ENCODE results near the gene PBRM1. TPM values are rescaled to one million over a fixed set of nuclear protein-coding genes. Genes with fewer than 3 reads are reported as not detected.
A peak's percentile ranks its signal among the peaks of the same experiment; 100 is the strongest.

Gene PBRM1
- polyA plus RNA-seq, 1 experiment: 16.5 TPM

GRCh38 chr3:52671676-52672075 lies 14.0 kb downstream of the PBRM1 start:
- TF ChIP-seq, protein P1, sequence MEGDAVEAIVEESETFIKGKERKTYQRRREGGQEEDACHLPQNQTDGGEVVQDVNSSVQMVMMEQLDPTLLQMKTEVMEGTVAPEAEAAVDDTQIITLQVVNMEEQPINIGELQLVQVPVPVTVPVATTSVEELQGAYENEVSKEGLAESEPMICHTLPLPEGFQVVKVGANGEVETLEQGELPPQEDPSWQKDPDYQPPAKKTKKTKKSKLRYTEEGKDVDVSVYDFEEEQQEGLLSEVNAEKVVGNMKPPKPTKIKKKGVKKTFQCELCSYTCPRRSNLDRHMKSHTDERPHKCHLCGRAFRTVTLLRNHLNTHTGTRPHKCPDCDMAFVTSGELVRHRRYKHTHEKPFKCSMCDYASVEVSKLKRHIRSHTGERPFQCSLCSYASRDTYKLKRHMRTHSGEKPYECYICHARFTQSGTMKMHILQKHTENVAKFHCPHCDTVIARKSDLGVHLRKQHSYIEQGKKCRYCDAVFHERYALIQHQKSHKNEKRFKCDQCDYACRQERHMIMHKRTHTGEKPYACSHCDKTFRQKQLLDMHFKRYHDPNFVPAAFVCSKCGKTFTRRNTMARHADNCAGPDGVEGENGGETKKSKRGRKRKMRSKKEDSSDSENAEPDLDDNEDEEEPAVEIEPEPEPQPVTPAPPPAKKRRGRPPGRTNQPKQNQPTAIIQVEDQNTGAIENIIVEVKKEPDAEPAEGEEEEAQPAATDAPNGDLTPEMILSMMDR (IDR thresholded peaks at IDR 0.05; ENCODE audit: insufficient read depth, low read depth, low read length): no peak
- CTCF ChIA-PET: interaction anchor here (1.5 kb wide), 1 partner anchor 9 kb away, joined by 6 read pairs; no protein-coding TSS in a partner anchor
- Histone ChIP-seq H3K36me3 (ENCODE audit: control insufficient read depth, insufficient read depth, low read length) (peaks cover 5% of the 10 kb centered on the region), H3K4me3 (ENCODE audit: low read depth, low read length) (no peak overlapping the region), H3K27me3 (ENCODE audit: control insufficient read depth, insufficient read depth, low read length) (no peaks in the 10 kb centered on the region)
- POLR2A ChIA-PET: no interaction called here
- no peak for DNase-seq (ENCODE audit: low read depth)

- TF ChIP-seq, protein P1 (IDR thresholded peaks at IDR 0.05; ENCODE audit: insufficient read depth, low read depth, low read length): no peak
- H3K4me3 ChIP-seq (ENCODE audit: low read depth, low read length): no peak overlapping the region
- DNase-seq (ENCODE audit: low read depth): peak; percentile 100
- ChIA-PET CTCF (interaction anchor here (0.5 kb wide), 1 partner anchor 29 kb away, joined by 4 read pairs; no protein-coding TSS in a partner anchor), POLR2A (interaction anchor here (0.6 kb wide), 2 partner anchors 14 to 118 kb away, joined by 3 to 4 read pairs; no protein-coding TSS in a partner anchor)
- H3K36me3 ChIP-seq (ENCODE audit: control insufficient read depth, insufficient read depth, low read length): peaks cover 5% of the 10 kb centered on the region
- H3K27me3 ChIP-seq (ENCODE audit: control insufficient read depth, insufficient read depth, low read length): no peaks in the 10 kb centered on the region
These were observed 14.8 kb downstream of the PBRM1 start for GRCh38 chr3:52670621-52671521.

DNA sequence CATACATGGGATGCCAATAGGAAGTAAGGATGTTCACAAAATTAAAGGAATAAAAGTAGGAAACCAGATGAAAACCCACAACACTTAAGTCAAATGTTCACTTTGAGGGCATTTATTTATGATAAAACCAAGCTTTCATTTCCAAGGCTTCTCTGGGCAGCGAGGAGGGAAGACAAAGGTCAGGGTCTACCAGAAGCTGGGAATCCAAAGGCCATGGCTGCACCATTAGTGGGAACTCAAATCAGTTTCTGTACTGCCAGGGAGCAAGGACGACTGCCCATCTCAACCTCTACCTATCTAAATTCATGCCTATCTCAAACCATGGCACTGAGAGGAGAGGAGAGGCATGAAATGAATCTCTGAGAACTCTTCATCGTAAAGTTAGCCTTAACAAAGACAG lies 22.6 kb downstream of the PBRM1 start:
- POLR2A ChIA-PET: no interaction called here
- no peaks in the 10 kb centered on the region for H3K27me3 ChIP-seq (ENCODE audit: control insufficient read depth, insufficient read depth, low read length)
- peaks cover 15% of the 10 kb centered on the region for H3K36me3 ChIP-seq (ENCODE audit: control insufficient read depth, insufficient read depth, low read length)
- DNase-seq (ENCODE audit: low read depth): no peak
- no peak overlapping the region for H3K4me3 ChIP-seq (ENCODE audit: low read depth, low read length)
- CTCF ChIA-PET: interaction anchor here (0.5 kb wide), 1 partner anchor 81 kb away, joined by 3 read pairs; no protein-coding TSS in a partner anchor
- TF ChIP-seq, protein P1 (IDR thresholded peaks at IDR 0.05; ENCODE audit: insufficient read depth, low read depth, low read length): no peak

DNA sequence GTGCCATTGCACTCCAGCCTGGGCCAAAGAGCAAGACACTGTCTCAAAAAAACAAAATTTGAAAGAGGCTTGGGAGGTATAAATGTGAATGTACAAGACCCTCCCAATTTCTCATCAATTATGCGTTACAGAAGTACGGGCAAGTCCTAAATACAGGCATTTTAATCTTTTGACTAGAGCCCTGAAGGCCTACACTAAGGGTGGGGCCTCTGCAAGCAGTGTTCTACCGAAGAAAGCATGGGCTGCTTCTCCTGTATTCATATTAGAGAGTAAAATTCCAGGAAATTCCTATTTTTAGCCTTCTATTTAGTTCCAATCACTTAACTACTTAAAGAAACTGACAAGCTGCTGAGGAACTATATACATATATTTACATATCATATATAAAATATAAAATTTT lies 25.7 kb downstream of the PBRM1 start:
- ChIA-PET POLR2A (no interaction called here), CTCF (interaction anchor here (0.9 to 1.7 kb wide), 3 partner anchors 8 to 25 kb away, joined by 3 to 4 read pairs (median 3); no protein-coding TSS in a partner anchor)
- Histone ChIP-seq H3K4me3 (ENCODE audit: low read depth, low read length) (no peak overlapping the region), H3K27me3 (ENCODE audit: control insufficient read depth, insufficient read depth, low read length) (no peaks in the 10 kb centered on the region), H3K36me3 (ENCODE audit: control insufficient read depth, insufficient read depth, low read length) (peaks cover 10% of the 10 kb centered on the region)
- TF ChIP-seq, protein P1 (IDR thresholded peaks at IDR 0.05; ENCODE audit: insufficient read depth, low read depth, low read length): no peak
- no peak for DNase-seq (ENCODE audit: low read depth)

- DNase-seq (ENCODE audit: low read depth): no peak
- Histone ChIP-seq H3K36me3 (ENCODE audit: control insufficient read depth, insufficient read depth, low read length) (peaks cover 11% of the 10 kb centered on the region), H3K27me3 (ENCODE audit: control insufficient read depth, insufficient read depth, low read length) (no peaks in the 10 kb centered on the region), H3K4me3 (ENCODE audit: low read depth, low read length) (no peak overlapping the region)
- CTCF ChIA-PET: no interaction called here
- TF ChIP-seq, protein P1 (IDR thresholded peaks at IDR 0.05; ENCODE audit: insufficient read depth, low read depth, low read length): no peak
- POLR2A ChIA-PET: no interaction called here
These were observed 29.8 kb downstream of the PBRM1 start for GRCh38 chr3:52655895-52656294.

All from BJ (cell line).